Liver (tissue), 3 donors: Measurements from ENCODE around the gene COL26A1.

Experiments used
- HNF4G ChIP-seq: IDR thresholded peaks from 2 replicates; pipeline ENCODE4 v1.6.1; 2016; ENCODE audit warnings: antibody characterized with exemption
- JUND ChIP-seq, 2 donors: IDR thresholded peaks; 2 replicates each; pipeline ENCODE4 v1.6.1; 2016; ENCODE audit warnings: antibody characterized with exemption in 2 of 2
- NR2F2 ChIP-seq: IDR thresholded peaks from 2 replicates; pipeline ENCODE4 v1.6.1; 2016; ENCODE audit warnings: antibody characterized with exemption
- RAD21 ChIP-seq, 2 donors: IDR thresholded peaks; 2 replicates each; pipeline ENCODE4 v1.6.1; 2016; ENCODE audit warnings: antibody characterized with exemption in 2 of 2, mild to moderate bottlenecking in 2 of 2
- RXRA ChIP-seq, 2 donors: IDR thresholded peaks; 2 replicates each; pipeline ENCODE4 v1.6.1; 2017 to 2018; ENCODE audit warnings: antibody characterized with exemption in 2 of 2, mild to moderate bottlenecking in 1 of 2
- TAF1 ChIP-seq: conservative IDR thresholded peaks from 2 replicates; pipeline ENCODE4 v1.6.1; 2016; ENCODE audit warnings: antibody characterized with exemption, mild to moderate bottlenecking
- TF ChIP-seq, protein P1 (sequence below): fragments of 150-350 bp; IDR thresholded peaks from 2 replicates; pipeline ENCODE4 v1.5.1; 2017; ENCODE audit warnings: improper control_type of control experiment, low read depth, low read length; ENCODE audit not compliant: missing input control
- TF ChIP-seq, protein P2 (sequence below): IDR thresholded peaks from 2 replicates; pipeline ENCODE4 v1.6.1; 2016; ENCODE audit warnings: antibody characterized with exemption
- TF ChIP-seq, protein P3 (sequence below): IDR thresholded peaks from 2 replicates; pipeline ENCODE4 v1.6.1; 2016; ENCODE audit warnings: antibody characterized with exemption
- TF ChIP-seq, protein P4 (sequence below): IDR thresholded peaks from 2 replicates; pipeline ENCODE4 v1.6.1; 2016; ENCODE audit warnings: antibody characterized with exemption, mild to moderate bottlenecking
- donor health status: healthy.
- donor health status: healthy.

DNA sequence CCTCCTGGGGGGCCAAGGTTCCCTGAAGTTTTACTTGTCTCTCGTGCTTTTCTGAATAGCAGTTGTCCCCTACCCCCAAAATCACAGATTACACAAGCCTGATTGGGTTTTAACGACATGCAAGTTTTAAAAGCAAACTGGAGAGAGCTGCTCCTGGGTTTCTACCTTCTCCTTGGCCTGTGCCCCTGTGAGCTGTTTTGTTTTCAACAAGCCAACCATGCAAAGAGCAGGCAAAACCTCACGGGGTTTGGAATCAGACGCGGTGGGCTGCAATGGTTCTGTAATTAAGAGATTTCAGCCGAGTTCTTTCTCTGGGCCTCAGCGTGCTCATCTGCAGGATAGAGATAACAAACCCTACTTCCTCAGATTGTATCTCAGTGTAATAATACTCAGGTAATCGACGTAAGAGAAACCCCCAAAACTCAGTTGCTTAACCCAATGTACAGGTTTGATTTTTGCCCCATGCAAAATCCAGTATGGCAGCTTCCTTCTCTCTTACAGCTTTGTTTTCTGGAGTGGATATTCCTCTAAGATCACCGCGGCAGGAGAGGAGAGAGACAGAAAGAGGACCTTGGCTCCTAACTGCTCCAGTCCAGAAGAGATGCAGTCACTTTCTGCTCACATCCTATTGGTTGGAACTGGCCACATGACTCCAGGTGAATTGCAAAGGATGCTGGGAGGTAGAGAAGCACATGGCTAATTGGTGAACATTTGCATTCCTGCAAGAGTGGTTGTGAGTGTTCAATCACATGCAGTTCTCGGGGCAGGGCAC, 224.4 kb downstream of the COL26A1 start:
- TF ChIP-seq, protein P1, sequence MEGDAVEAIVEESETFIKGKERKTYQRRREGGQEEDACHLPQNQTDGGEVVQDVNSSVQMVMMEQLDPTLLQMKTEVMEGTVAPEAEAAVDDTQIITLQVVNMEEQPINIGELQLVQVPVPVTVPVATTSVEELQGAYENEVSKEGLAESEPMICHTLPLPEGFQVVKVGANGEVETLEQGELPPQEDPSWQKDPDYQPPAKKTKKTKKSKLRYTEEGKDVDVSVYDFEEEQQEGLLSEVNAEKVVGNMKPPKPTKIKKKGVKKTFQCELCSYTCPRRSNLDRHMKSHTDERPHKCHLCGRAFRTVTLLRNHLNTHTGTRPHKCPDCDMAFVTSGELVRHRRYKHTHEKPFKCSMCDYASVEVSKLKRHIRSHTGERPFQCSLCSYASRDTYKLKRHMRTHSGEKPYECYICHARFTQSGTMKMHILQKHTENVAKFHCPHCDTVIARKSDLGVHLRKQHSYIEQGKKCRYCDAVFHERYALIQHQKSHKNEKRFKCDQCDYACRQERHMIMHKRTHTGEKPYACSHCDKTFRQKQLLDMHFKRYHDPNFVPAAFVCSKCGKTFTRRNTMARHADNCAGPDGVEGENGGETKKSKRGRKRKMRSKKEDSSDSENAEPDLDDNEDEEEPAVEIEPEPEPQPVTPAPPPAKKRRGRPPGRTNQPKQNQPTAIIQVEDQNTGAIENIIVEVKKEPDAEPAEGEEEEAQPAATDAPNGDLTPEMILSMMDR: no peak
- TF ChIP-seq RAD21 (IDR thresholded peaks at IDR 0.05) (no peak), HNF4G (no peak), NR2F2 (no peak), TAF1 (no peak), JUND (IDR thresholded peaks at IDR 0.05) (no peak), RXRA (IDR thresholded peaks at IDR 0.05) (no peak)
- TF ChIP-seq, protein P2, sequence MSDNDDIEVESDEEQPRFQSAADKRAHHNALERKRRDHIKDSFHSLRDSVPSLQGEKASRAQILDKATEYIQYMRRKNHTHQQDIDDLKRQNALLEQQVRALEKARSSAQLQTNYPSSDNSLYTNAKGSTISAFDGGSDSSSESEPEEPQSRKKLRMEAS: no peak
- TF ChIP-seq, protein P3, sequence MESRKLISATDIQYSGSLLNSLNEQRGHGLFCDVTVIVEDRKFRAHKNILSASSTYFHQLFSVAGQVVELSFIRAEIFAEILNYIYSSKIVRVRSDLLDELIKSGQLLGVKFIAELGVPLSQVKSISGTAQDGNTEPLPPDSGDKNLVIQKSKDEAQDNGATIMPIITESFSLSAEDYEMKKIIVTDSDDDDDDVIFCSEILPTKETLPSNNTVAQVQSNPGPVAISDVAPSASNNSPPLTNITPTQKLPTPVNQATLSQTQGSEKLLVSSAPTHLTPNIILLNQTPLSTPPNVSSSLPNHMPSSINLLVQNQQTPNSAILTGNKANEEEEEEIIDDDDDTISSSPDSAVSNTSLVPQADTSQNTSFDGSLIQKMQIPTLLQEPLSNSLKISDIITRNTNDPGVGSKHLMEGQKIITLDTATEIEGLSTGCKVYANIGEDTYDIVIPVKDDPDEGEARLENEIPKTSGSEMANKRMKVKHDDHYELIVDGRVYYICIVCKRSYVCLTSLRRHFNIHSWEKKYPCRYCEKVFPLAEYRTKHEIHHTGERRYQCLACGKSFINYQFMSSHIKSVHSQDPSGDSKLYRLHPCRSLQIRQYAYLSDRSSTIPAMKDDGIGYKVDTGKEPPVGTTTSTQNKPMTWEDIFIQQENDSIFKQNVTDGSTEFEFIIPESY: no peak
- TF ChIP-seq, protein P4, sequence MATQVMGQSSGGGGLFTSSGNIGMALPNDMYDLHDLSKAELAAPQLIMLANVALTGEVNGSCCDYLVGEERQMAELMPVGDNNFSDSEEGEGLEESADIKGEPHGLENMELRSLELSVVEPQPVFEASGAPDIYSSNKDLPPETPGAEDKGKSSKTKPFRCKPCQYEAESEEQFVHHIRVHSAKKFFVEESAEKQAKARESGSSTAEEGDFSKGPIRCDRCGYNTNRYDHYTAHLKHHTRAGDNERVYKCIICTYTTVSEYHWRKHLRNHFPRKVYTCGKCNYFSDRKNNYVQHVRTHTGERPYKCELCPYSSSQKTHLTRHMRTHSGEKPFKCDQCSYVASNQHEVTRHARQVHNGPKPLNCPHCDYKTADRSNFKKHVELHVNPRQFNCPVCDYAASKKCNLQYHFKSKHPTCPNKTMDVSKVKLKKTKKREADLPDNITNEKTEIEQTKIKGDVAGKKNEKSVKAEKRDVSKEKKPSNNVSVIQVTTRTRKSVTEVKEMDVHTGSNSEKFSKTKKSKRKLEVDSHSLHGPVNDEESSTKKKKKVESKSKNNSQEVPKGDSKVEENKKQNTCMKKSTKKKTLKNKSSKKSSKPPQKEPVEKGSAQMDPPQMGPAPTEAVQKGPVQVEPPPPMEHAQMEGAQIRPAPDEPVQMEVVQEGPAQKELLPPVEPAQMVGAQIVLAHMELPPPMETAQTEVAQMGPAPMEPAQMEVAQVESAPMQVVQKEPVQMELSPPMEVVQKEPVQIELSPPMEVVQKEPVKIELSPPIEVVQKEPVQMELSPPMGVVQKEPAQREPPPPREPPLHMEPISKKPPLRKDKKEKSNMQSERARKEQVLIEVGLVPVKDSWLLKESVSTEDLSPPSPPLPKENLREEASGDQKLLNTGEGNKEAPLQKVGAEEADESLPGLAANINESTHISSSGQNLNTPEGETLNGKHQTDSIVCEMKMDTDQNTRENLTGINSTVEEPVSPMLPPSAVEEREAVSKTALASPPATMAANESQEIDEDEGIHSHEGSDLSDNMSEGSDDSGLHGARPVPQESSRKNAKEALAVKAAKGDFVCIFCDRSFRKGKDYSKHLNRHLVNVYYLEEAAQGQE: no peak
